Subcutaneous adipose tissue (tissue), 4 donors: Measurements from ENCODE around the gene GRK3. TPM values are rescaled to one million over a fixed set of nuclear protein-coding genes. Genes with fewer than 3 reads are reported as not detected.

ENCODE experiments used
- total RNA-seq, 4 donors: library from RNA; depleted of rRNA; stranded (reverse); fragments of >200 nt; gene quantifications; one replicate each; pipeline ENCODE4 v1.1.0, GENCODE V29; 2016
- TF ChIP-seq, protein P1 (sequence below): fragments of 450-650 bp; IDR thresholded peaks from one replicate; pipeline ENCODE4 v1.5.1; 2016; ENCODE audit warnings: low read depth, mild to moderate bottlenecking, control low read depth, antibody characterized with exemption, moderate library complexity

GRK3 gene
- total RNA-seq, 4 donors from 2014 or later = 33.3 to 46.9 (median 41.2) TPM

DNA sequence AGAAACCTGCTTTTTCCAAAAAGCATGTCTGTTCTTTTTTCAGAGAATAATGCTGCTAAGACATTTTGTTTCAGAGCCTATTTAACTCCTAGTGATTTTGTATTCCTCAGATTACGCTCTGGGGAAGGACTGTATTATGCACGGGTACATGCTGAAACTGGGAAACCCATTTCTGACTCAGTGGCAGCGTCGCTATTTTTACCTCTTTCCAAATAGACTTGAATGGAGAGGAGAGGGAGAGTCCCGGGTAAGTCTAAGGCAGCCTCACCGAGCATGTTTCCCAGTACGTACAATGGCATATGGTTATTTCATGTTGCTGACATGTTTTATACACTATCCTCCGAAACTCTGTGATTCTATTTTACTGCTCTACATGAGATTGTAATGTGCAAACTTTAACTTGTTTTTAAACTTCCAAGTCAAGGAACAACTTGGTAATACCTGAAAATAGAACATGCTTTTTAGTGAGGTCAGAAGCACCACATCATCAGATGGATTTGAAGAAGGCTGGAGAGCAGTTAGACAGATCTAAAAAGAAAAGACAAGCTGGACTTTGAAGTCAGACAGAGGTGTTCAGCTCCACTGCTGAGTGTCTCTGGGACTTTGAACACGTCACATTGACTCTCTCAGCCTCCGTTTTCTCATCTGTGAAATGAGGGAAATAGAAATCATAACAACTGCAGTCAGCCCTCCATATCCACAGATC is 153.8 kb downstream of the GRK3 start:
- TF ChIP-seq, protein P1, sequence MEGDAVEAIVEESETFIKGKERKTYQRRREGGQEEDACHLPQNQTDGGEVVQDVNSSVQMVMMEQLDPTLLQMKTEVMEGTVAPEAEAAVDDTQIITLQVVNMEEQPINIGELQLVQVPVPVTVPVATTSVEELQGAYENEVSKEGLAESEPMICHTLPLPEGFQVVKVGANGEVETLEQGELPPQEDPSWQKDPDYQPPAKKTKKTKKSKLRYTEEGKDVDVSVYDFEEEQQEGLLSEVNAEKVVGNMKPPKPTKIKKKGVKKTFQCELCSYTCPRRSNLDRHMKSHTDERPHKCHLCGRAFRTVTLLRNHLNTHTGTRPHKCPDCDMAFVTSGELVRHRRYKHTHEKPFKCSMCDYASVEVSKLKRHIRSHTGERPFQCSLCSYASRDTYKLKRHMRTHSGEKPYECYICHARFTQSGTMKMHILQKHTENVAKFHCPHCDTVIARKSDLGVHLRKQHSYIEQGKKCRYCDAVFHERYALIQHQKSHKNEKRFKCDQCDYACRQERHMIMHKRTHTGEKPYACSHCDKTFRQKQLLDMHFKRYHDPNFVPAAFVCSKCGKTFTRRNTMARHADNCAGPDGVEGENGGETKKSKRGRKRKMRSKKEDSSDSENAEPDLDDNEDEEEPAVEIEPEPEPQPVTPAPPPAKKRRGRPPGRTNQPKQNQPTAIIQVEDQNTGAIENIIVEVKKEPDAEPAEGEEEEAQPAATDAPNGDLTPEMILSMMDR = no peak

DNA sequence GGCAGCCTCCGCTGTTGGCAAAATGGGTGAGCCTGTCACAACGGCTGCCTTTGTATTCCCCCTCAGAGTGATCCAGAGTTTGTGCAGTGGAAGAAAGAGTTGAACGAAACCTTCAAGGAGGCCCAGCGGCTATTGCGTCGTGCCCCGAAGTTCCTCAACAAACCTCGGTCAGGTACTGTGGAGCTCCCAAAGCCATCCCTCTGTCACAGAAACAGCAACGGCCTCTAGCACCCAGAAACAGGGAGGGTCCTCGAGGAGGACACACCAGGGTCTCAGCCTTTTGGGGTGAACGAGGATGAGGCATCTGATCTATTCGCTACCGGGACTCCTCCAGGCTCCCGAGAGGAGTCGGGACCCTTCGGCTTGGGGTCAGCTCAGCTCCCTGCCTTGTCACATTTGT is 157.7 kb downstream of the GRK3 start:
- TF ChIP-seq, protein P1 = no peak

DNA sequence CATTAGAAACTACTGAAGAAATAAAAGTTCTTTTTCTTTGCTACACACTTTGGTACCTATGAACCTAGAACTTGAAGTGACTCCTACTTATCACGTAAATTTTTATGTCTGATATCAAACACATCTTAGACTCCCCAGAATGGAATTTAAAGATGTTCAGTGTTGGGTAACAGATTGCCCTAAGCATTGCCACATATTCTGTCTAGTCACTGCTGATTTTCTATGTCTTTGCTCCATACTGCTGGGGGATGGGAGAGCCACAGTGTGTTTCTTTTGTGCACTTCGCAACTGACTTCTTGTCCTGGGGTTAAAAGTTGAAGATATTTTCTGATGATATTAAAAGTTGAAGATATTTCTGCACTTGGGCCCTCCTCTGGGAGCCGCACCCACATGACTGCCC is 158.2 kb downstream of the GRK3 start:
- TF ChIP-seq, protein P1 = no peak

DNA sequence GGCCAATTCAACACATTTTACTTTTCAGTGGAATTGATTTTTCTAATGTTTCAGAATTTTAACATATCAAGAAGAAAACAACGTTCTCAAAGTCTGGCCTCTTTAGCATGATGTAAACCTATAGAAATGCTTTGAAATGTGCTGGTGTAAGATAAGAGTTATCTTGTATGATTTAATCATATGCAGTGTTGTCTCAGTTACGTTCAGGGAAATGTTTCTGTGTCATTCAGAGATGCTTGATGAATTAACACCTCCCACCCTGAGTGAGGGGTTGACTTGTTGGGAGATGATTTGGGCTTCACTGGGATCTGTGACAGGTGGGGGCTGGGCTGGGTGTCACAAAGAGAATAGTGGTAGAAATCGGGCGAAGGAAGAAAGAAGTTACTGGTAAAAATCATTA is 161.8 kb downstream of the GRK3 start:
- TF ChIP-seq, protein P1 = no peak

DNA sequence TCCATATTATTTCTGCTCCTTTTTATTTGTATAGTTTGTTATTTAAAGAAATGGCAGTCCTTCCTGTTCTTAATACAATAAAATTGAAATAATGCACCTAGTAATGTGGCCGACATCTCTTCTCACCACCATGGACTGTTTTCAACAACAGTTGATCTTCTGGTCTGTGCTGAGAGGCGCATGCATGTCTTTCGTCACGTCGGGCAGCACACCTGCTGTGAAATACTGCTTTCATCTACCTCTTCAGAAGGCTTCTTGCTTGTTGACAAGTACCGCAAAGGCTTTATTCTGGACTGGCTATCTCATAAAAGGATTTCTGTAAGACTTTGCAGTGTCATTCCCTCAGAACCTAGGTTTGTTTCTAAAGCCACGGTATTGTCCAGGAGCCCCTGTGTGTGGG is 163.6 kb downstream of the GRK3 start:
- TF ChIP-seq, protein P1 = no peak

DNA sequence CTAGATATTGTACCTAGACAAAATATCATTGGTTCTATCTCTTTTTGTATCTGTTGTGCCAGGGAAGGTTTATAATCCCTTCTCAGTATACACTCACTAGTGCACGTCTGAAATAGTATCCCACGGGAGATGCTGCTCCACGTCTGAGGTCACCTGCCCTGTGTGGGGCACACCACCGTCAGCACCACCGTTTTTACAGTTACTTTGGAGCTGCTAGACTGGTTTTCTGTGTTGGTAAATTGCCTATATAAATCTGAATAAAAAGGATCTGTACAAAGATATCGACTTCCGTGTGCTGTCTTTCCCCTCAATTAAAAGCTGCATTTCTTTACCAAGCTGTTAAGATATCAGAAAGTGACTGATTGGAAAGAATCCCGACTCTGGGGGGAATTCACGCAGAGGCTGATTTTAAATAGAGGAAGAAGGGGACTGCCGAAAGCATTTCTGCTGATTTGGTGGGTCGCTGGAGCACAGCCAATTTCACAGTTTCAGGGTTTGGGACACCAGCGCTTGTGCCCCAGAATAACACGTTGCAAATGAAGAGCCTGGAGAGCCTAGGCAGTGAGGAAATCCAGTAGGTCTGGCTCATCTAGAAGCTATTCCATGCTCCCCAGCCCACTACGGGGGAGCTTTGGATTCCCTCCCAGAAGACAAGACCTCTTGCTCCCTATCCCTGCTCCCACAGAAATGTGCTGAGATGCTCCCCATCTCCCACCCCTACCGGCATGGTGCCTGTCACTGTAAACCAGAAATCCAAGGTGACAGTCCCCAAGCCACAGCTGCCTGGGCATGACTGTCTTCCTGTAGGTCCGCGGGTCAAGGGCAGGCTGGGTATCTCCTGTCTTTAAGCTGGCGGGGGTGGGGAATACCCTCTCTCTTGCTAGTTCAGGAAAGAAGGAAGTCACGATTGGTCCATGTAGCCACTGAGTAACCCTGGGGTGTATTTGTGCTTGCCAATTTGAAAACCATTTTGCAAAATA is 164.8 kb downstream of the GRK3 start:
- TF ChIP-seq, protein P1 = no peak

DNA sequence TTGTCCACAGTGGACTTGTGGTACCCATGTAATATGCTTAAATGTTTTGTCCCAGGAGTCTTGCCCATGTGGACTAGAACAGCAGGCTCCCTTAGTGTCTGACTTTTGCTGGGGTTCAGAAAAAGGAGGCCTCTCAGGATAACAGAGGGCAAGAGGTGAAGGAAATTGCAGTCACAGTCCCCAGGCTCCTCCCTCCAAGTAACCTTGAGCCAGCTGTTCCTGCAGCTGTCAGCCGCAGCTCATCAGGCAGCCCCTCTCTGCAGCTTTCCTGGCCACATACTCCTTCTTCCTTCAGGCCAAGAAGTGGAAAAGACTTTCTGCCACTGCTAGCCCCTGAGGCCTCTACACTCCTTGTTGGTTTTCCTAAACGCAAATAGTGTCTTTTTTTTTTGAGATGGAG is 171.2 kb downstream of the GRK3 start:
- TF ChIP-seq, protein P1 = no peak
